ENCODE measurements around the gene IMP4.

Gene IMP4

GRCh38 chr2:130380096-130380934, 37.6 kb downstream of the IMP4 start:
- TF ChIP-seq CTCF (IDR thresholded peaks at IDR 0.05; ENCODE audit: low read depth, low read length), result no peak
- H3K4me3 ChIP-seq (ENCODE audit: low read depth, low read length), result no peak overlapping the region
- DNase-seq (ENCODE audit: low read depth, low spot score), result no peak
- in situ Hi-C loops (cut with HindIII; ENCODE audit: low sequenced_read_pairs), result no loop called here

- in situ Hi-C loops (cut with HindIII; ENCODE audit: low sequenced_read_pairs), result no loop called here
- no peak overlapping the region for H3K4me3 ChIP-seq (ENCODE audit: low read depth, low read length)
- no peak for DNase-seq (ENCODE audit: low read depth, low spot score)
- no peak for TF ChIP-seq CTCF (IDR thresholded peaks at IDR 0.05; ENCODE audit: low read depth, low read length)
These were observed 38.4 kb downstream of the IMP4 start for GRCh38 chr2:130381145-130381544.

- no peak for DNase-seq (ENCODE audit: low read depth, low spot score)
- no peak for TF ChIP-seq CTCF (IDR thresholded peaks at IDR 0.05; ENCODE audit: low read depth, low read length)
- in situ Hi-C loops (cut with HindIII; ENCODE audit: low sequenced_read_pairs), result no loop called here
These were observed 38.9 kb downstream of the IMP4 start for GRCh38 chr2:130381619-130382018.

GRCh38 chr2:130382313-130382917, 39.7 kb downstream of the IMP4 start:
- H3K4me3 ChIP-seq (ENCODE audit: low read depth, low read length), result no peak overlapping the region
- in situ Hi-C loops (cut with HindIII; ENCODE audit: low sequenced_read_pairs), result no loop called here
- DNase-seq (ENCODE audit: low read depth, low spot score), result no peak
- TF ChIP-seq CTCF (IDR thresholded peaks at IDR 0.05; ENCODE audit: low read depth, low read length), result no peak

More at GRCh38 chr2:130381619-130382018, 38.9 kb downstream of the IMP4 start:
- H3K4me3 ChIP-seq (ENCODE audit: low read depth, low read length), result no peak overlapping the region

- in situ Hi-C loops (cut with HindIII; ENCODE audit: low sequenced_read_pairs), result no loop called here
- no peak for DNase-seq (ENCODE audit: low read depth, low spot score)
- TF ChIP-seq CTCF (IDR thresholded peaks at IDR 0.05; ENCODE audit: low read depth, low read length), result no peak
- H3K4me3 ChIP-seq (ENCODE audit: low read depth, low read length), result no peak overlapping the region
These were observed 43.0 kb downstream of the IMP4 start for GRCh38 chr2:130385709-130386108.

GRCh38 chr2:130387071-130387400, 44.3 kb downstream of the IMP4 start:
- in situ Hi-C loops (cut with HindIII; ENCODE audit: low sequenced_read_pairs), result no loop called here
- H3K4me3 ChIP-seq (ENCODE audit: low read depth, low read length), result no peak overlapping the region
- no peak for DNase-seq (ENCODE audit: low read depth, low spot score)
- no peak for TF ChIP-seq CTCF (IDR thresholded peaks at IDR 0.05; ENCODE audit: low read depth, low read length)
